ENCODE data around the gene ABCA3. TPM values are rescaled to one million over a fixed set of nuclear protein-coding genes. Genes with fewer than 3 reads are reported as not detected.

ABCA3 gene
- 0.64 and 0.68 TPM in 2 replicates for total RNA-seq

GRCh38 chr16:2340564-2341455, at the start of gene ABCA3:
TSS of gene ABCA3 (minus strand) at chr16:2340728. CDS start at chr16:2326466, 14,262 bp downstream.

GRCh38 chr16:2267913-2268666, 72.4 kb downstream of the ABCA3 start, which contains the start of gene RNPS1:
TSS of gene RNPS1 (minus strand) at chr16:2268126. CDS start at chr16:2264643, 3,483 bp downstream.

GRCh38 chr16:2251296-2252111, 89.0 kb downstream of the ABCA3 start, which contains the start of gene ECI1:
TSS of gene ECI1 (minus strand) at chr16:2251587. CDS start at chr16:2251566, 21 bp downstream.

GRCh38 chr16:2236337-2237101, 104.0 kb downstream of the ABCA3 start, which contains the start of gene DNASE1L2:
TSS of gene DNASE1L2 (plus strand) at chr16:2236444. CDS start at chr16:2236817, 373 bp downstream.

Other genes starting within 250 kb of the ABCA3 start
- 89.5 and 226 TPM in 2 replicates for gene PKD1, start 204.8 kb downstream of the ABCA3 start, total RNA-seq
- 0.28 and 0.34 TPM in 2 replicates for gene RAB26, start 192.1 kb downstream of the ABCA3 start, total RNA-seq
- 57.1 and 81.6 TPM in 2 replicates for gene TRAF7, start 184.9 kb downstream of the ABCA3 start, total RNA-seq
- gene CASKIN1, start 144.1 kb downstream of the ABCA3 start, total RNA-seq = 0.34 and 1.6 TPM in 2 replicates
- 23.9 and 25.3 TPM in 2 replicates for gene MLST8, start 135.3 kb downstream of the ABCA3 start, total RNA-seq
- gene BRICD5, start 129.9 kb downstream of the ABCA3 start, total RNA-seq = 1.0 and 2.1 TPM in 2 replicates
- 7.2 and 8.0 TPM in 2 replicates for gene PGP, start 125.9 kb downstream of the ABCA3 start, total RNA-seq
- 24.9 and 28.6 TPM in 2 replicates for gene E4F1, start 117.1 kb downstream of the ABCA3 start, total RNA-seq
- 0.34 and 1.00 TPM in 2 replicates for gene DNASE1L2, start 104.3 kb downstream of the ABCA3 start, total RNA-seq
- 36.4 and 170 TPM in 2 replicates for gene ECI1, start 89.1 kb downstream of the ABCA3 start, total RNA-seq
- 80.3 and 114 TPM in 2 replicates for gene RNPS1, start 72.6 kb downstream of the ABCA3 start, total RNA-seq
- gene CCNF, start 88.7 kb upstream of the ABCA3 start, total RNA-seq = 3.1 and 5.5 TPM in 2 replicates
- gene TEDC2, start 119.4 kb upstream of the ABCA3 start, total RNA-seq = 1.00 and 1.0 TPM in 2 replicates
- 0.21 TPM in 1 of 2 replicates, not detected in the other for gene NTN3, start 130.6 kb upstream of the ABCA3 start, total RNA-seq
- 5.1 and 13.5 TPM in 2 replicates for gene TBC1D24, start 134.4 kb upstream of the ABCA3 start, total RNA-seq
- gene ATP6V0C, start 173.2 kb upstream of the ABCA3 start, total RNA-seq = 14.0 and 28.9 TPM in 2 replicates
- 20.8 and 27.9 TPM in 2 replicates for gene AMDHD2, start 179.6 kb upstream of the ABCA3 start, total RNA-seq
- 0.07 and 0.34 TPM in 2 replicates for gene CEMP1, start 190.7 kb upstream of the ABCA3 start, total RNA-seq
- gene PDPK1, start 197.3 kb upstream of the ABCA3 start, total RNA-seq = 16.7 and 36.2 TPM in 2 replicates